Erythroblast (primary cell): Measurements from ENCODE around the gene NAP1L4.

Source experiments
- DNase-seq, 2 experiments: peaks; one replicate each; lab custom pipeline; 2025; lab: John Stamatoyannopoulos, UW
- GATA1 ChIP-seq: IDR thresholded peaks from 2 replicates; pipeline ENCODE4 v1.6.1; 2011; ENCODE audit warnings: low read depth, mild to moderate bottlenecking, control low read depth, low read length, moderate library complexity
- POLR2A ChIP-seq: IDR thresholded peaks from 2 replicates; pipeline ENCODE4 v1.6.1; 2011; ENCODE audit warnings: mild to moderate bottlenecking, low read length

Gene NAP1L4

DNA sequence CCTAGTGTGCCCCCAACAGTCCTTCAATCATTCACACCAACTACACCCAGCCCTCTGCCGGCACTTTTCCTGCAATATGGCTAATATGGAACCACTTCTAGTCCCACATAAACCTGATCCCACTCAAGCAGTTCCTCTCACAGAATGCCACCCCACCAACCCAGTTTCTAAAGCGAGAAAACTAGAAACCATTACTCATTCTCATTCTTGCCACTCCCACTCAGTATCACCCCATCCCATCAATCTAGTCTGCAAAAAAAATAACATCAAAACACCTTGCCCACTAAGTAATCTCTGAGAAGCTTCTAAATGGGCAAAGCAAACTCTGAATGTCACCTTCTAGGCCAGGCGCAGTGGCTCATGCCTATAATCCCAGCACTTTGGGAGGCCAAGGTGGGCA, 17.9 kb downstream of the NAP1L4 start:
- DNase-seq: no peak
- TF ChIP-seq GATA1 (no peak), POLR2A (no peak)

- TF ChIP-seq GATA1 (no peak), POLR2A (no peak)
- no peak for DNase-seq
These were observed 23.7 kb downstream of the NAP1L4 start for GRCh38 chr11:2968341-2968900.

GRCh38 chr11:2964782-2965181, 27.3 kb downstream of the NAP1L4 start:
- no peak for DNase-seq
- TF ChIP-seq GATA1: no peak
- no peak for TF ChIP-seq POLR2A

DNA sequence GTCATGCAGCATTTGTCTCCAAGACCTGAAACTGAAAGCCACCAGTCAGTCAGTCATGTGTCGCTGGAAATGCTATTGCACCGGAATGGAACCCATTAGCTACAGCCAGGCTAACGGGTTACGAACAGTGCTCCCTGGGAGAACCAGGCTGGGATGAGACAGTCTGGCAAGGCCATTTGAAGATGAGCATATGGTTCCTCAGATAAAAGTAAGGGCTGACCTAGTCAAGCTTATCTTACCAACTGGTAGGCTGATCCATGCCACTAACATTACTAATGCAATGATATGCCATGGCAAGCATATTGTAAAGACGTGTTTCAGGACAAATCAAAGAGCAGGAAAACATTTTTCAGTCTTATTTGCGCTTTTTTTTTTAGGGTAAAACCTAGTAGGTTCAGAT, 28.4 kb downstream of the NAP1L4 start:
- DNase-seq: peak; percentile 75 to 78
- TF ChIP-seq POLR2A (no peak), GATA1 (no peak)

- TF ChIP-seq GATA1 (no peak), POLR2A (no peak)
- DNase-seq: no peak
These were observed 28.9 kb downstream of the NAP1L4 start for GRCh38 chr11:2963112-2963754.

DNA sequence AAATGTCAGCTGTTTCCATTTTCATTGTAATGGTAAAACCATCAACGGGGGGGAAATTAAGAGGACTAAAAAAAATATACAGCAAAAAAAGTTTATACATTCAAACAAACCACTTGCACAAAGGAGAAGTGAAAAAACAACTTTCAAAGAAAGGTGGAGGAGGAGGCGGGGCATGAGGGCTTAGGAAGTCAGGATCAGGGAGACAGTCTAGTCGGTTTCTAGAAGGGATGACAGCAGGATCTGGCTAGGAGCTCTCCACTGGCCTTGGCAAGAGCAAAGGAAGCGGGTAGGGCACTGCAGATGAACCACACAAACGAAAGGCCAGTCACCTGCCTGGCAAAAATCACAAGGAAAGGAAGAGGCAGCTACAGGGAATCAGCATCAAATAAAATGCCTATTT, 31.0 kb downstream of the NAP1L4 start:
- no peak for TF ChIP-seq POLR2A
- no peak for TF ChIP-seq GATA1
- no peak for DNase-seq

DNA sequence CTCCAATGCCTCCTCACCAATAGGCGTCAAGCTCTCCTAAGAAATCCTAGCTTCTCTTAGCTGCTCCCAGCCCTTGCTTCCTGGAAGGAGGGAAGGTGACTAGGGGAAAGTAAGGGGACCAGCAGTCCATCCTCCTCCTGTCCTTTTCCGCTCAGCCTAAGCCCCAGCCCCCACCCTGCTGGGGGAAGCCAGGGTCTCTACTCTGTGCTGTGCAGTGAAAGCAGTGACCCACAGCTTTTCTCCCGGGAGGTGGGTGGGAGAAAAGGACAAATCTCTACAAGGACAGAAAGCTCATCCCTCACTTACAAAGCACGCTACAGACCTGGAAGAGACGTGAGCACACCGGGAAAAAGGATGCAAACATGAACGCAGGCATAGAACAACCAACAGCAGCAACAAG, 32.0 kb downstream of the NAP1L4 start:
- no peak for DNase-seq
- TF ChIP-seq POLR2A: no peak
- no peak for TF ChIP-seq GATA1

DNA sequence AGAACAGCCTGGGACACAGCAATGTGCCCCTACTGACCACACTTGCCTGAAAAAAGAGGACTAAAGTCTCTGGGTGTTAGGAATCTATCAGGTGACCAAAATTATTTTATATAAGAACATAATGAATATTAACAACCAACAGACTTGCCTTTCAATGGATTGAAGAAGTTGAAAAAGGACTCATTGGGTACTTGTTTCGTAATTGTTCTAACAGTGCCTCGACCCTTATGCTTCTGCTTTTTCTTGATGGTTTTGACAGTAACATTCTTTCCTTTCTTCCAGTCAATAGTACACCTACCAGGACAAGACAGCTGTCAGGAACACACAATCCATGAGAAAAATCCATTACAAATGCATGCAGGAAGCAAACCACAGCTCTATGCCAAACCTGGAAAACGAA, 33.9 kb downstream of the NAP1L4 start:
- no peak for TF ChIP-seq GATA1
- TF ChIP-seq POLR2A: no peak
- no peak for DNase-seq

- no peak for DNase-seq
- TF ChIP-seq POLR2A: no peak
- no peak for TF ChIP-seq GATA1
These were observed 36.1 kb downstream of the NAP1L4 start for GRCh38 chr11:2955906-2956476.

GRCh38 chr11:2954263-2954662, 37.9 kb downstream of the NAP1L4 start:
- TF ChIP-seq POLR2A (no peak), GATA1 (no peak)
- DNase-seq: peak in 1 of 2 experiments; percentile 32

- DNase-seq: peak in 1 of 2 experiments; percentile 32
- no peak for TF ChIP-seq POLR2A
- TF ChIP-seq GATA1: no peak
These were observed 39.8 kb downstream of the NAP1L4 start for GRCh38 chr11:2952290-2952689.

DNA sequence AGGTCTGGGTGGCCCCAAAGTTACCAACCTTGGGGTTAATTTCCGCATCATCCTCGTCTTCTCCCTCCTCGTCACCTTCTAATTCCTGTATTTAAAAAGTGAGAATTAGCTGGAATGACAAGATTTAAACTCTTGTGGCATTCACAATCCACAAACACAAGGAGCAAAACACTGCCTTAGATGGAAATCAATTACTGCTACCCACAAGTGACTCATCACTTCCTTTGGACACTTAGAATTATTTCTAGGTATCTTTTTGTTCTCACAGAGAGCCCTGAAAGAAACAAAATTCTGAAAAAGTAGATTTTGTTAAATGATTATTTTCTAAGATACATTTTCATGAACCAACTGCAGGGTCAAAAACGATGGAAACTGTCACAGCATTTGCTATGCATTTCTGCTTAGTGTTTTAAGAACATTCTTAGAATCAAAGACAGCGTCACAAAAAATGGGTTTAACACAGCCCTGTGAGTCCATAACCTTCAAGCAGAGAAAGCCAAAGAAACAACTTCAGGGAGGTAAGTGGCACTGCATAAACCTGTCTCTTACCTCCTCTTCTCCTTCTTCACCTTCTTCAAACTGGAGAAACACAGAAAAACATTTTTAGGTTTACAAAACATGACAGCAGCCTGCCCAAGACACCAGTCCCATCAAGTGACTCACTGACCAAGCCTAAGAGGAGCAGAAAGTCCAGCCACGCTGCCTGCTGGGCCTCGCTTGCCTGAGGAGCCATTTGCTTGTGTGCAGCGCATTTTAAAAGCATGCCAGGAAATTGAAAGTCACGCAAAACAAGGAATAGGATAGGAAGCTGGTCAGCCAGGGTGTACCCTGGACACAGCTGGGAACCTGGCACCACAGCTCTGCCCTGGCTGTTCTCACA, 40.7 kb downstream of the NAP1L4 start:
- no peak for TF ChIP-seq GATA1
- no peak for TF ChIP-seq POLR2A
- DNase-seq: no peak

- no peak for DNase-seq
- no peak for TF ChIP-seq POLR2A
These were observed 41.3 kb downstream of the NAP1L4 start for GRCh38 chr11:2950825-2951224.

GRCh38 chr11:2949920-2950319, 42.2 kb downstream of the NAP1L4 start:
- TF ChIP-seq POLR2A: no peak
- no peak for DNase-seq
